HUES64 (cell line): ENCODE results near the gene PLPP6.
"Not testable (repeated sequence)": the region's sequence is repeated elsewhere in the genome, so short reads cannot be mapped to it uniquely, and the experiment has no call there.

Experiments
- H3K27ac ChIP-seq: 2 replicates; pipeline ENCODE4 v1.7.0; 2013; ENCODE audit warnings: low read depth, low read length, inconsistent platforms
- H3K27me3 ChIP-seq: 2 replicates; pipeline ENCODE4 v1.6.1; 2013; ENCODE audit warnings: mild to moderate bottlenecking, low read length; ENCODE audit not compliant: insufficient read depth
- H3K36me3 ChIP-seq: 2 replicates; pipeline ENCODE4 v1.6.1; 2013; ENCODE audit warnings: mild to moderate bottlenecking, low read length; ENCODE audit not compliant: insufficient read depth
- H3K4me1 ChIP-seq: 2 replicates; pipeline ENCODE4 v1.6.1; 2013; ENCODE audit warnings: mild to moderate bottlenecking, low read length, moderate library complexity; ENCODE audit not compliant: insufficient read depth
- H3K4me3 ChIP-seq: 2 replicates; pipeline ENCODE4 v1.5.1; 2013; ENCODE audit warnings: mild to moderate bottlenecking, low read length, moderate library complexity
- H3K9ac ChIP-seq: 2 replicates; pipeline ENCODE4 v1.6.1; 2013; ENCODE audit warnings: mild to moderate bottlenecking, low read depth, low read length
- H3K9me3 ChIP-seq: 2 replicates; pipeline ENCODE4 v1.6.1; 2013; ENCODE audit warnings: low read depth, low read length; ENCODE audit not compliant: insufficient read depth
- WGBS: fragments of 150-250, 120-280 bp; methylation state at CpG from one replicate; pipeline ENCODE4 v1.1.7; 2013; ENCODE audit warnings: missing lambda C conversion rate; 5-methylcytosine and 5-hydroxymethylcytosine counted together

Gene PLPP6

DNA sequence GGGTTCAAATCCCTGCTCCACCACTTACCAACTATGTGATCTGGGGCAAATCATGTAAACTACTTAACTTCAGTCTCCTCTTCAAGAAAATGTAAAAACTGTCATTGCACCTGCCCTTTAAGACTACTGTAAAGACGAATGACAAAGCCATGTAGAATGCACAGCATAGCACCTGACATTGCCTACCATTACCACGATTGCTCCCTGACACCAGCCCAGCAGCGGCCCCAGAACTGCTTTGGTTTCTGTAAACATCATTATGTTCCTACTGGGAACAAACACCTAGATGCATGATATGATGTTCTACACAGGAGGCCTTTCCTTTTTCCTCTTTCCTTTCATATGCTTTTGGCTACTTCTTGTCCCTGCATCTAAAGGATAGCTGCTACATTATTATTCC, 23.1 kb upstream of the PLPP6 start:
- Histone ChIP-seq H3K9ac (no peak overlapping the region), H3K36me3 (no peaks in the 10 kb centered on the region), H3K4me3 (no peak overlapping the region), H3K4me1 (no peaks in the 10 kb centered on the region), H3K27ac (no peak overlapping the region), H3K9me3 (no peaks in the 10 kb centered on the region), H3K27me3 (no peaks in the 10 kb centered on the region)
- 78% methylated on average over 3 of the region's 3 CpGs for WGBS

DNA sequence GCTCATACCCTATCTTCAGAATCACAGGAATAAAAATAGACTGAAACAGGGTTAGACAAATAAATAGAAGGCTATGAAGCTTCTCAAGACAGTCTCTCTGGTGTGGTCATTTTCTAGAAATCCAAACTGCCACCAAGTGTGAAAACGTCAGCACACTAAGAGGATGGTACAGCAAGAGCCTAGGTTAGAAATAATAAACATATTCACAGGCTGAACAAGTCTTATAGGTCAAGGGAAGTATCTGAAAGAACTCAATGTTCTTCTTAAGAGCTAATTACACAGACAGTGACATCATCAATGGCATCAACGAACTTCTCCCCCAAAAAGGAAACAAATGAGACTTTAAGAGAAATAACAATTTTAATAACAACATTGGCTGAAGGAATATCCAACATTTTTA, 22.7 kb upstream of the PLPP6 start:
- Histone ChIP-seq H3K27ac (no peak overlapping the region), H3K36me3 (no peaks in the 10 kb centered on the region), H3K9me3 (no peaks in the 10 kb centered on the region), H3K4me3 (no peak overlapping the region), H3K27me3 (no peaks in the 10 kb centered on the region), H3K9ac (no peak overlapping the region), H3K4me1 (no peaks in the 10 kb centered on the region)
- 78% methylated on average over 2 of the region's 2 CpGs for WGBS

DNA sequence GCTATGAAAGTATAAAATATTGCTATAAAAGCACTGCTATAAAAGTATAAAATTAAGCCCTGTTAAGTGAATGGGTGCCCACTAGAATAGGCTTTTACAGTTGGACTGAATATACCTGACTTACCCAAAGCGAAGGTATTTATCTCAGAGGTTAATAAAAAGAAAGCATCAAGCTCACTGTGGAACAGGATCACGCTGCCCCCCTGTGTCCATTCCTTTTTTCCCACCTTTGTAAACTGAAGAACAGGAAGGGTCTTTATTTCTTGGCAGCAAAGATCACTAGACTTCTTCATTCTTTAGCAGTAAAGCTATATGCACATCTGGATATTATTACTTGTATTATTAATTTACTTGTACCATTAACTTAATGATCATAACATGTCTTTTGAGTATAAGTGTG, 22.1 kb upstream of the PLPP6 start:
- H3K27me3 ChIP-seq: no peaks in the 10 kb centered on the region
- H3K4me3 ChIP-seq: no peak overlapping the region
- H3K9me3 ChIP-seq: no peaks in the 10 kb centered on the region
- no peaks in the 10 kb centered on the region for H3K4me1 ChIP-seq
- no peak overlapping the region for H3K27ac ChIP-seq
- H3K9ac ChIP-seq: no peak overlapping the region
- WGBS: 64% methylated on average over 2 of the region's 2 CpGs
- H3K36me3 ChIP-seq: no peaks in the 10 kb centered on the region

DNA sequence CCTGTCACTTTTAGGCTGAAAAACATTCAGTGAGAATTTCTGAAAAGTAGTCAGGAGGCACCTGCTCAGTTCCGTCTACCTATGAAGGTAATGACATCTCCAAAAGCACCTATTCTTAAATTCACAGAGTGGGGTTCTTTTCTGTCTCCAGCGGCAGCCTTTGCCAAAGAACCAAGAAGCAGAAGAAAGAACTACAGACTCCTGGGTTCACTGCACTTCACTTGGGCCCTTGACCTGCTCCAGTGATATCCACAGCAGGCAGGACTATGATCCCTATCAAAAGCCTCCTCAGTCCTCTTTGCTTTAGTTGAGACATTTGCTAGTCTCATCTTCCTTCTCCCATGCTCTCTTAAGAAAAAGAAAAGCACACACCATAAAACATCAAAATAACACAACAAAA, 19.7 kb upstream of the PLPP6 start:
- 92% methylated on average over 2 of the region's 2 CpGs for WGBS
- Histone ChIP-seq H3K36me3 (no peaks in the 10 kb centered on the region), H3K9me3 (no peaks in the 10 kb centered on the region), H3K27me3 (no peaks in the 10 kb centered on the region), H3K9ac (no peak overlapping the region), H3K27ac (no peak overlapping the region), H3K4me1 (no peaks in the 10 kb centered on the region), H3K4me3 (no peak overlapping the region)

DNA sequence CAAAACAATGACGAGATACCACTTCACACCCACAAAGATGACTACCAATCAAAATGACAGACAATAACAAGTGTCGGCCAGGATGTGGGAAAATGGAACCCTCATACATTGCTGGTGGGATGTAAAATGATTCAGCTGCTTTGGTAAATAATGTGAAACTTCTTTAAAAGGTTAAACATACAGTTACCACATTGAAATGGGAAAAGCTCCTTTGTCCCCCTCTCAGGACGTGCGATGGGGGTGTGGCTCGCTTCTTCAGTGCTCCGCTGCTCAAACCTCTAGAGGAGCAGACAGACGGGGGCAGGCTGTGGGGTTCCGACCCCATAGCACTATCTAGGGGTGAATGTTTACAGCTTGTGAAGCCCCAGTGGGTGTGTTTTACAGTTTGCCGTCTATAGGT, 8.0 kb upstream of the PLPP6 start:
- H3K36me3 ChIP-seq: no peaks in the 10 kb centered on the region
- H3K27me3 ChIP-seq: no peaks in the 10 kb centered on the region
- no peak overlapping the region for H3K9ac ChIP-seq
- H3K27ac ChIP-seq: no peak overlapping the region
- peaks cover 20% of the 10 kb centered on the region; the same call in 1 of the 2 replicates for H3K4me1 ChIP-seq
- no peaks in the 10 kb centered on the region for H3K9me3 ChIP-seq
- H3K4me3 ChIP-seq: no peak overlapping the region
- 92% methylated on average over 9 of the region's 9 CpGs for WGBS

DNA sequence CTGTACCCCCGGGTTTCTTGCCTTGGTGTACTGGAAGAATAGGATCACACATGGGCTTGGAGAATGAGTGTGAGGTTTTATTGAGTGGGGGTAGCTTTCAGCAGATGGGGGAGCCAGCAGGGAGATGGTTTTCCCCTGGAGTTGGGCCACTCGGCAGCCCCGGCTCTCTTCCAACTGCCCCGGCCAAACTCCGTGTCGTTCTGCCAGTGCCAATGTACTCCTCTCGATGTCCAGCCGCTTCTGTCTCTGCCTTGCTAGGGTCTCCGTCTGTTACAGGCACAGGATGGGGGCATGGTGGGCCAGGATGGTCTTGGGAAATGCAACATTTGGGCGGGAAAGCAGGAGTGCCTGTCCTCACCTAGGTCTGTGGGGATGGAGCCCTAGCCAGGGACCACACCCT, 7.6 kb upstream of the PLPP6 start:
- H3K4me1 ChIP-seq: peaks cover 20% of the 10 kb centered on the region; the same call in 1 of the 2 replicates
- H3K36me3 ChIP-seq: no peaks in the 10 kb centered on the region
- no peaks in the 10 kb centered on the region for H3K9me3 ChIP-seq
- no peak overlapping the region for H3K27ac ChIP-seq
- WGBS: 73% methylated on average over 10 of the region's 10 CpGs
- H3K27me3 ChIP-seq: no peaks in the 10 kb centered on the region
- H3K9ac ChIP-seq: no peak overlapping the region
- H3K4me3 ChIP-seq: no peak overlapping the region

DNA sequence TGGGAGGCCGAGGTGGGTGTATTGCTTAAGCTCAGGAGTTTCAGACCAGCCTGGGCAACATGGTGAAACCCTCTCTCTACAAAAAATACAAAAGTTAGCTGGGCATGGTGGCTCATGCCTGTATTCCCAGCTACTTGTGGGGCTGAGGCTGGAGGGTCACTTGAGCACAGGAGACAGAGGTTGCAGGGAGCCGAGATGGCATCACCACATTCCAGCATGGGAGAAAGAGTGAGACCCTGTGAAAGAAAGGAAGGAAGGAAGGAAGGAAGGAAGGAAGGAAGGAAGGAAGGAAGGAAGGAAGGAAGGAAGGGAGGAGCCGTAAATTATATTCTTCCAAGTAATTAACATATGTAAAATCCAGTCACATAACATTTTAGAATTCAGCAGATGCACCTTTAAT, 5.9 kb upstream of the PLPP6 start:
- 88% methylated on average over 2 of the region's 3 CpGs for WGBS
- H3K4me3 ChIP-seq, H3K27me3 ChIP-seq, H3K36me3 ChIP-seq, H3K9me3 ChIP-seq, H3K9ac ChIP-seq, H3K27ac ChIP-seq: not testable (repeated sequence)
- H3K4me1 ChIP-seq: peaks cover 22% of the 10 kb centered on the region; the same call in 1 of the 2 replicates

DNA sequence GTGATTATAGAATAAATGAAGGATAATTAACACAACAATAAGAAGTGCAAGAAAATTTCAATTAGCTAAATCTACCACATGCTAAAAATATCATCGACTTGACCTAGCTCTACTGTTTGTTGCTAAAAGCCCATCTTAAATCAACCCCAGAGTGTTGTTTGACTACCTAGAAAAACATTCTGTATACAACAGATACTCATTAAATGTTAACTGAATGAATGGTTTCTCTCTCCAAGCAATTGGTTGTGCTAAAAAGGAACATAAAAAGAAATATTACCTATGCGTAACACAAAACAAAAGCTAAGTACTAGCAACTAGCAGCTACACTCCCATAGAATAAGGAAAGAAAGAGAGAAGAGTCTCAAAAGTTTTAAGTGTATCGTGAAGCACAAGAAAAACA, 5.5 kb upstream of the PLPP6 start:
- Histone ChIP-seq H3K4me1 (peaks cover 26% of the 10 kb centered on the region; the same call in 1 of the 2 replicates), H3K4me3 (no peak overlapping the region), H3K27ac (no peak overlapping the region), H3K9ac (no peak overlapping the region), H3K36me3 (no peaks in the 10 kb centered on the region), H3K9me3 (no peaks in the 10 kb centered on the region), H3K27me3 (no peaks in the 10 kb centered on the region)
- 88% methylated on average over 1 of the region's 3 CpGs for WGBS

DNA sequence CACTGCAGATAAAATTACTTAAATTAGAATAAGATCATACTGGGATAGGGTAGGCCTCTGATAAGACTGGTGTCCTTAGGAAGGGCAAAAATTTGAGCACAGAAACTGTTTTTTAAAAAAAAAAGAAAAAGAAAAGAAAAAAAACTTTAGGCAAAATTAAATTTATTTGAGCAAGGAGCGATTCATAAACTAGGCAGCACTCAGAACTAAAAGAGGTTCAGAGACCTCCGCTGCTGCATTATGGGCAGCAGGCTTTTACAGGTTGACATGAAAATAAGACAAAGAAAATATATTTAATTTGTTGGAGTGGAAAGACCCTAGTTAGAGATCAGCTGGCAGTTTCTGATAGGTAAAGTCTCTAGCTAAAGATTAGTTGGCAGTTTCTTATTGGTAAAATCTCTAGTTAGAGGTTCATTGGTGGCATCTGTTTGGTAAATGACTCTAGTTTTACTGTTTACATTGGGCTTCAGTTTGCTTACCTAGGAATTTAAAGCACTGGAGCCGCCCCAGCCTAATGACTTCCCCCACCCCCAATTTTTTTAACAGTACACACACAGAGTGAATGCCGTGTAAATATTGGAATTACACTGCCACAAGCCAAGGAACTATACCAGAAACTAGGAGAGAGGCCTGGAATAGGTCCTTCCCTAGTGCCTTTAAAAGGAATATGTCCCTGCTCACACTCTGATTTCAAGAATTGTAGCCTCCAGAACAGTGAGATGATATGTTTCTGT, 4.5 kb upstream of the PLPP6 start:
- H3K4me1 ChIP-seq: peaks cover 28% of the 10 kb centered on the region; the same call in 1 of the 2 replicates
- H3K9me3 ChIP-seq: no peaks in the 10 kb centered on the region
- 92% methylated on average over 4 of the region's 4 CpGs for WGBS
- H3K36me3 ChIP-seq: no peaks in the 10 kb centered on the region
- no peaks in the 10 kb centered on the region for H3K27me3 ChIP-seq
- no peak overlapping the region for H3K4me3 ChIP-seq
- H3K9ac ChIP-seq: no peak overlapping the region
- H3K27ac ChIP-seq: no peak overlapping the region

DNA sequence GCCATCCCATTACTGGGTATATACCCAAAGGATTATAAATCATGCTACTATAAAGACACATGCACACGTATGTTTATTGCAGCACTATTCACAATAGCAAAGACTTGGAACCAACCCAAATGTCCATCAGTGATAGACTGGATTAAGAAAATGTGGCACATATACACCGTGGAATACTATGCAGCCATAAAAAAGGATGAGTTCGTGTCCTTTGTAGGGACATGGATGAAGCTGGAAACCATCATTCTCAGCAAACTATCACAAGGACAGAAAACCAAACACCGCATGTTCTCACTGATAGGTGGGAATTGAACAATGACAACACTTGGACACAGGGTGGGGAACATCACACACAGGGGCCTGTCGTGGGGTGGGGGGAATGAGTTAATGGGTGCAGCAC, 1.4 kb upstream of the PLPP6 start:
- H3K9ac ChIP-seq, H3K27ac ChIP-seq, H3K27me3 ChIP-seq, H3K9me3 ChIP-seq, H3K36me3 ChIP-seq, H3K4me3 ChIP-seq: not testable (repeated sequence)
- 95% methylated on average over 4 of the region's 5 CpGs for whole genome bisulfite sequencing
- H3K4me1 ChIP-seq: peaks cover 54% of the 10 kb centered on the region

DNA sequence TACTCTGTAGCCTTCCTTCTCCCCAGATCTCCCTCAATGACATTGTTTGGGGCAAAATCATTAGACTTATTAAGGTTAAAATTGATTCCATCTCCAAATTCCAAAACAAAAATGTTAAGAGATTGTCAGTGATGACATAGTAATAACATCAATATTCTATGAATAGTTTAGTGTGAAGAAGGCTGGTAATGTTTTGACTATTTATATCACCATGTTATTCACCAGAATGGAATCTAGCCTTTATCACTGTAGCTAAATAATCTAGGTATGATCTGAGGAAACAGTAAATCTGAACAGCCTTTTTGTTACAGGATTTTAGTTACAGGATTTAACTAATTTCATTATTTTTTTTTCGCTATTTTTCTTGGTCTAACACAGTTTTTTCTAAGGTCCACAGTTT, 929 bp upstream of the PLPP6 start:
- Histone ChIP-seq H3K27me3 (no peaks in the 10 kb centered on the region), H3K9ac (no peak overlapping the region), H3K27ac (no peak overlapping the region), H3K4me3 (no peak overlapping the region; the same call in 1 of the 2 replicates), H3K9me3 (no peaks in the 10 kb centered on the region), H3K4me1 (peaks cover 55% of the 10 kb centered on the region), H3K36me3 (no peaks in the 10 kb centered on the region)
- 96% methylated on average over 1 of the region's 1 CpG for WGBS

DNA sequence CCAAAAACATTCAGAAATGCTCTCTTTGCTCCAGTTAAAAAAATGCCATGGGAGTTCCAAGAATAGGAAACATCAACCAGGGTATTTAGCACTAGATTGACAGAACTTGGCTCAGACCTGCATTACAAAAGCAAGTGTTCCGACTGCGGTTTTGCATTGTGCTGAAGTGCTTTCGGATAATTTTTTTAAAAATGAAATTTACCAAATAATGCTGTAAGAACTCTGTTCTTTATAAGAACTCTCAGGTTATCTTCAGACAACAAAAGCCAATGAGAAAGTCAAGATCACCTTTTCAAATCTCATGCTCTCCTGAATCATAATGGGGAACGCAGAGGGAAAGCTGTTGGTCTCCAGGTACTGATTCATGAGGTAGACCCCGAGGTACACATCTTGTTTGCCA, 483 bp upstream of the PLPP6 start:
- Histone ChIP-seq H3K4me1 (peaks cover 52% of the 10 kb centered on the region), H3K36me3 (no peaks in the 10 kb centered on the region), H3K27ac (peak overlapping the region; percentile 13; the same call in 1 of the 2 replicates), H3K9ac (no peak overlapping the region), H3K4me3 (peak overlapping the region; percentile 91), H3K9me3 (no peaks in the 10 kb centered on the region), H3K27me3 (no peaks in the 10 kb centered on the region)
- whole genome bisulfite sequencing: 24% methylated on average over 4 of the region's 5 CpGs
